GM12878 (cell line): ENCODE measurements around the gene NDC80. TPM values are rescaled to one million over a fixed set of nuclear protein-coding genes. Genes with fewer than 3 reads are reported as not detected.
A peak's percentile ranks its signal among the peaks of the same experiment; 100 is the strongest.

Experiments used
- ATAC-seq: fragments of 200-7000 bp; cut with Tn5 transposase; 3 replicates; pipeline ENCODE4 v1.9.1; 2020; ENCODE audit warnings: mild to moderate bottlenecking, moderate library complexity
- BruUV-seq: library from RNA; stranded (reverse); fragments of 400-500 nt; replicated peaks from 2 replicates; lab custom pipeline; 2021; lab: Mats Ljungman, UMichigan
- CTCF ChIA-PET: fragments of 300-600 bp; sonication (Branson Sonifier 250); formaldehyde crosslinking; extraction: SDS; loops from one replicate; lab custom pipeline; 2021; ENCODE audit warnings: inconsistent platforms; lab: Yijun Ruan, JAX
- POLR2A ChIA-PET: fragments of 350-600 bp; formaldehyde crosslinking; extraction: SDS; loops from one replicate; lab custom pipeline; 2021; ENCODE audit warnings: inconsistent platforms; lab: Charles Lee
- RAD21 ChIA-PET: fragments of 300-600 bp; sonication (Branson Sonifier 250); formaldehyde crosslinking; loops from one replicate; lab custom pipeline; 2023; ENCODE audit warnings: antibody characterized with exemption; ENCODE audit not compliant: unreplicated experiment; lab: Charles Lee
- SMC1A ChIA-PET: fragments of 300-600 bp; sonication (Branson Sonifier 250); formaldehyde crosslinking; loops from one replicate; lab custom pipeline; 2023; ENCODE audit not compliant: unreplicated experiment, uncharacterized antibody; lab: Charles Lee
- DNase-seq: peaks from one replicate; pipeline ENCODE4 v3.0.0-alpha.2; 2011; ENCODE audit warnings: low read depth, low spot score
- FAIRE-seq: peaks from 3 replicates; lab custom pipeline; 2011; peaks lifted over from hg19 to GRCh38; lab: Jason Lieb, UNC
- H2AFZ ChIP-seq: 2 replicates; pipeline ENCODE4 v1.6.0; 2011; ENCODE audit warnings: low read depth, low read length, control low read depth; ENCODE audit not compliant: control insufficient read depth
- H3K27ac ChIP-seq: 2 replicates; pipeline ENCODE4 v1.5.1; 2011; ENCODE audit warnings: control low read depth; ENCODE audit not compliant: control insufficient read depth, insufficient read depth
- H3K27me3 ChIP-seq, 2 experiments: replicated peaks in 1 of 2; 2 replicates each; pipeline versions ENCODE4 v1.6.0 to v1.6.1; 2011; ENCODE audit warnings: low read length in 1 of 2; ENCODE audit not compliant: control insufficient read depth in 2 of 2, insufficient read depth in 2 of 2
- H3K36me3 ChIP-seq, 2 experiments: 2 replicates each; pipeline ENCODE4 v1.5.1; 2011; ENCODE audit warnings: low read length in 1 of 2; ENCODE audit not compliant: control insufficient read depth in 2 of 2, insufficient read depth in 2 of 2
- H3K4me1 ChIP-seq: 2 replicates; pipeline ENCODE4 v1.6.1; 2011; ENCODE audit warnings: mild to moderate bottlenecking, low read length, moderate library complexity, mixed read lengths; ENCODE audit not compliant: control insufficient read depth, insufficient read depth
- H3K4me2 ChIP-seq: 2 replicates; pipeline ENCODE4 v1.6.0; 2011; ENCODE audit warnings: control low read depth; ENCODE audit not compliant: control insufficient read depth, insufficient read depth
- H3K4me3 ChIP-seq: fragments of 200-600 bp; sonication (generic); 2 replicates; pipeline ENCODE4 v1.5.1; 2016
- H3K79me2 ChIP-seq: 2 replicates; pipeline ENCODE4 v1.6.0; 2011; ENCODE audit warnings: low read length; ENCODE audit not compliant: control insufficient read depth, insufficient read depth
- H3K9ac ChIP-seq: 2 replicates; pipeline ENCODE4 v1.8.0; 2011; ENCODE audit warnings: low read length, control low read depth, mixed read lengths; ENCODE audit not compliant: control insufficient read depth, insufficient read depth
- H3K9me3 ChIP-seq: replicated peaks from 3 replicates; pipeline ENCODE4 v1.5.1; 2011; ENCODE audit warnings: mild to moderate bottlenecking, low read length; ENCODE audit not compliant: control insufficient read depth, insufficient read depth
- H4K20me1 ChIP-seq: 2 replicates; pipeline ENCODE4 v1.6.0; 2011; ENCODE audit not compliant: control insufficient read depth, insufficient read depth
- BRCA1 ChIP-seq: IDR thresholded peaks from 2 replicates; pipeline ENCODE4 v1.6.1; 2011; ENCODE audit warnings: low read depth, low read length, improper control_type of control experiment
- CBFB ChIP-seq: IDR thresholded peaks from 2 replicates; pipeline ENCODE4 v1.6.1; 2016; ENCODE audit warnings: antibody characterized with exemption, low read depth
- EZH2 ChIP-seq: IDR thresholded peaks from 2 replicates; pipeline ENCODE4 v1.6.1; 2012; ENCODE audit warnings: low read depth, mild to moderate bottlenecking, control low read depth, inconsistent platforms, low read length, borderline replicate concordance; ENCODE audit not compliant: control insufficient read depth
- GATAD2B ChIP-seq: fragments of 450-650 bp; conservative IDR thresholded peaks from 2 replicates; pipeline ENCODE4 v1.6.1; 2017; ENCODE audit warnings: low read depth, mild to moderate bottlenecking, moderate library complexity
- MTA2 ChIP-seq: fragments of 450-650 bp; IDR thresholded peaks from 2 replicates; pipeline ENCODE4 v1.6.1; 2016; ENCODE audit warnings: low read depth, mild to moderate bottlenecking, moderate library complexity
- NR2C2 ChIP-seq: IDR thresholded peaks from 2 replicates; pipeline ENCODE4 v1.6.1; 2011; ENCODE audit warnings: borderline replicate concordance, low read depth; ENCODE audit not compliant: control insufficient read depth, insufficient read length
- NRF1 ChIP-seq: conservative IDR thresholded peaks from 2 replicates; pipeline ENCODE4 v1.6.1; 2011; ENCODE audit warnings: mild to moderate bottlenecking, low read depth, low read length, improper control_type of control experiment
- POU2F2 ChIP-seq: IDR thresholded peaks from 3 replicates; pipeline ENCODE4 v1.6.1; 2011; ENCODE audit warnings: low read depth, mild to moderate bottlenecking, low read length, borderline replicate concordance
- RFX5 ChIP-seq: IDR thresholded peaks from 2 replicates; pipeline ENCODE4 v1.6.1; 2011; ENCODE audit warnings: low read depth, low read length, improper control_type of control experiment
- TCF3 ChIP-seq: IDR thresholded peaks from 2 replicates; pipeline ENCODE4 v1.6.1; 2012; ENCODE audit warnings: low read depth, mild to moderate bottlenecking, low read length, borderline replicate concordance; ENCODE audit not compliant: insufficient read depth
- ZZZ3 ChIP-seq: IDR thresholded peaks from 2 replicates; pipeline ENCODE4 v1.6.1; 2011; ENCODE audit warnings: low read depth; ENCODE audit not compliant: control insufficient read depth, insufficient read length
- WGBS: methylation state at CpG from one replicate; pipeline ENCODE4 v1.1.6; 2016; ENCODE audit warnings: low lambda C conversion rate; ENCODE audit not compliant: insufficient replicate concordance, insufficient coverage; ENCODE audit errors: missing lambda C conversion rate; 5-methylcytosine and 5-hydroxymethylcytosine counted together
- in situ Hi-C: fragments of 300-500 bp; cut with MboI; formaldehyde crosslinking; loops from 9 replicates; pipeline ENCODE4 v1.14.3; 2018; ENCODE audit warnings: mixed read lengths
- intact Hi-C: fragments of 100-400 bp; cut with micrococcal nuclease; formaldehyde crosslinking; loops from one replicate; pipeline ENCODE4 v1.14.2; 2022; ENCODE audit not compliant: unreplicated experiment
- polyA plus RNA-seq, 11 experiments: library from polyadenylated mRNA; depleted of rRNA in 4 of 11; unstranded in 6 of 11; stranded (reverse) in 5 of 11; fragments of >200 nt; fragmentation: Nextera tagmentation in 4 of 11; fragmentation: Illumina TruSeq in 1 of 11; extraction: Ambion mirVana in 4 of 11; extraction: Trizol in 1 of 11; gene quantifications; 1 replicate in 1 of 11; 2 replicates in 10 of 11; pipeline versions ENCODE4 v1.2.1 to v1.2.3, GENCODE V29; 2011 to 2016; ENCODE audit warnings: inconsistent platforms in 2 of 11, missing spikeins in 2 of 11, low read depth in 1 of 11
- total RNA-seq, 4 experiments: library from RNA; depleted of rRNA in 3 of 4; stranded (reverse); fragments of >200 nt in 3 of 4; fragmentation: Illumina TruSeq in 1 of 4; extraction: Trizol in 1 of 4; gene quantifications; 2 replicates each; pipeline versions ENCODE4 v1.2.1 to v1.2.3, GENCODE V29; 2013 to 2021
- TF ChIP-seq, protein P1 (sequence below): fragments of 450-650 bp; IDR thresholded peaks from 2 replicates; pipeline ENCODE4 v1.6.1; 2017; ENCODE audit warnings: antibody characterized with exemption, mild to moderate bottlenecking, moderate library complexity

The NDC80 gene
- total and polyA plus RNA-seq, 10 of the 15 experiments (the other 5 are each of a cell fraction or from before 2014, with no cell fraction given): 36.5 to 80.8 (median 54.7) TPM

DNA sequence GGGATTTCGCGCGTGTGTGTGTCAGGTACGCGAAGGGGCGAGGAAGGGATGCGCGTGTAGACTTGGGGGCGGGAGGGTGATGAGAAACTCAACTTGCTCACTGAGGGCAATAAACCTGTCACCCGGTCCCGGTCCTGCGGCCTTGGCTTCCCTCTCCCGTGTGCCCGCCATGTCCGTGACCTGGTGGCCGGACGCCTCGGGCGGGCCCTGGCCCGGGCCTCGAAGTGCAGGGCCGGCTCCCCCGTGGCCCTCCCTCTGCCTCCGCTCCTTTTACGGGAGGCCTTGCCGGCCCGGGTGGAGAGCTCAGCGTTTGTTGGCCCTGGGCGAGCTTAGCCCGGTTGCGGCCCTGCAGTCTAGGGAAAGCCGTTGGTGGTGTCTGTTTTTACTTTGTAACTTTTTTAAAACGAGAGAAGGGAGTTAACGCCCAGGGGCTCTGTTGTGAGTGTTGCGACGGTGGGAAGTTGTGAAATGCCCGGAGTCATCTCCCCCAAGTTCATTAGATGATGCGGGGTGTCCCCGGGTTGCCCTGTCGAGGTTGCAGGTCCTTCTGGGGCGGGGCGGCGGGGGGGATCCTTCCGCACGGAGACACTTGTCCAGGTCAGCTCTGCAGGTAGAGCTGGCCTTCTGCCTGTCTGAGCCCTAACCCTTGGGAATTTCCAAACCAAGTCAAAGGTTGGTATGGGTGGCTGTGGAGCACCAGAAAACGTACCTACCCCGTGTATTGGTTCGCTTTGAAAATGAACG, 85.1 kb downstream of the NDC80 start (continued):
- TF ChIP-seq, protein P1, sequence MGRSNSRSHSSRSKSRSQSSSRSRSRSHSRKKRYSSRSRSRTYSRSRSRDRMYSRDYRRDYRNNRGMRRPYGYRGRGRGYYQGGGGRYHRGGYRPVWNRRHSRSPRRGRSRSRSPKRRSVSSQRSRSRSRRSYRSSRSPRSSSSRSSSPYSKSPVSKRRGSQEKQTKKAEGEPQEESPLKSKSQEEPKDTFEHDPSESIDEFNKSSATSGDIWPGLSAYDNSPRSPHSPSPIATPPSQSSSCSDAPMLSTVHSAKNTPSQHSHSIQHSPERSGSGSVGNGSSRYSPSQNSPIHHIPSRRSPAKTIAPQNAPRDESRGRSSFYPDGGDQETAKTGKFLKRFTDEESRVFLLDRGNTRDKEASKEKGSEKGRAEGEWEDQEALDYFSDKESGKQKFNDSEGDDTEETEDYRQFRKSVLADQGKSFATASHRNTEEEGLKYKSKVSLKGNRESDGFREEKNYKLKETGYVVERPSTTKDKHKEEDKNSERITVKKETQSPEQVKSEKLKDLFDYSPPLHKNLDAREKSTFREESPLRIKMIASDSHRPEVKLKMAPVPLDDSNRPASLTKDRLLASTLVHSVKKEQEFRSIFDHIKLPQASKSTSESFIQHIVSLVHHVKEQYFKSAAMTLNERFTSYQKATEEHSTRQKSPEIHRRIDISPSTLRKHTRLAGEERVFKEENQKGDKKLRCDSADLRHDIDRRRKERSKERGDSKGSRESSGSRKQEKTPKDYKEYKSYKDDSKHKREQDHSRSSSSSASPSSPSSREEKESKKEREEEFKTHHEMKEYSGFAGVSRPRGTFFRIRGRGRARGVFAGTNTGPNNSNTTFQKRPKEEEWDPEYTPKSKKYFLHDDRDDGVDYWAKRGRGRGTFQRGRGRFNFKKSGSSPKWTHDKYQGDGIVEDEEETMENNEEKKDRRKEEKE: no peak
- TF ChIP-seq BRCA1 (0 out of 2 replicates have a peak, but pooled peaks have one; percentile 21), TCF3 (no peak), CBFB (no peak), NRF1 (no peak), RFX5 (no peak), ZZZ3 (no peak)

DNA sequence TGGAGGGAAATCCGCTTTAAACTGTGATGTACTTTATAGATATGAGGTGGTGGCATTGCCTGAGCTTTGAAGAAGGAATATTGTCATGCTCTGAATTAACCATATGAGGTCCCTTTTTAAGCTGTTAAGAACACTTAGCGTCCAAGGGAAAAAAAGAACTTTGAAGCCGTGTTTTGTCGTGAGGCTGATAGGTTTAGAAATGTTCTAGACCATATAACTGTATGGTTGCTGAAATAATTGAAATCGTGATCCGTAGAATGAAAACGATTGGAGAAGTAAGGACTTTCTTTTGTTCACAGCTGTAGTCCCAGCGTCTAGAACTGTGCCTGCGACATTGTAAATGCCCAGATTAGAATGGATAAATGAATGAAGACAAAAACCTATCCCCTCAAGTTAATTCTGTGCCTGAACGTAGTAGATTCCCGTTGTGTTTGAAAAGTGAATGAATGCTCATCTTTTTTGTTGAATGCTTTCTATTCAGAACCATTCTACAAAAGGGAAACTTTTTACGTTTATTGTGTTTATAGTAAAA, 85.7 kb downstream of the NDC80 start:
- POLR2A ChIA-PET: interaction anchor here (0.6 to 5.9 kb wide), 10 partner anchors 12 to 594 kb away, joined by 3 to 44 read pairs (median 6); partner anchors contain the start of genes METTL4 and NDC80
- TSS peak; percentile 62 for BruUV-seq
- no peaks in the 10 kb centered on the region for H3K27me3 ChIP-seq
- SMC1A ChIA-PET: interaction anchor here (0.7 to 4.0 kb wide), 14 partner anchors 15 to 300 kb away, joined by 3 to 28 read pairs (median 4); no protein-coding TSS in a partner anchor
- intact Hi-C loops: loop anchor here (10.0 kb wide), 1 partner anchor 318 kb away; no protein-coding TSS in a partner anchor
- peaks cover 3% of the 10 kb centered on the region; the same call in 2 of the 3 replicates for H3K9me3 ChIP-seq
- H3K36me3 ChIP-seq: no peaks in the 10 kb centered on the region
- FAIRE-seq (no peak), ATAC-seq (no peak), DNase-seq (no peak)
- TF ChIP-seq NR2C2 (no peak), MTA2 (no peak), POU2F2 (no peak), GATAD2B (no peak), EZH2 (no peak)
- CTCF ChIA-PET: interaction anchor here (0.6 to 2.0 kb wide), 3 partner anchors 20 to 337 kb away, joined by 3 to 9 read pairs (median 4); no protein-coding TSS in a partner anchor
- H3K4me3 ChIP-seq: peak overlapping the region; percentile 87
- no peaks in the 10 kb centered on the region; the same call in 1 of the 2 replicates for H4K20me1 ChIP-seq
- peaks cover 63% of the 10 kb centered on the region for H3K79me2 ChIP-seq
- peak overlapping the region; percentile 89 for H3K27ac ChIP-seq
- RAD21 ChIA-PET: interaction anchor here (4.1 to 5.5 kb wide), 4 partner anchors 15 to 82 kb away, joined by 30 to 33 read pairs (median 32); no protein-coding TSS in a partner anchor
- H3K4me2 ChIP-seq: peak overlapping the region; percentile 77
- H3K4me1 ChIP-seq: peaks cover 3% of the 10 kb centered on the region
- peak overlapping the region; percentile 95 for H3K9ac ChIP-seq
- under 1% methylated on average over 12 of the region's 12 CpGs for WGBS
- no peak overlapping the region for H2AFZ ChIP-seq
- in situ Hi-C loops: no loop called here
